A549 treated with GW870086 at 1 μM for 4 hours (cell line): ENCODE data around the gene DCLRE1B. TPM values are rescaled to one million over a fixed set of nuclear protein-coding genes. Genes with fewer than 3 reads are reported as not detected.

ENCODE experiments used
- total RNA-seq: library from RNA; stranded (reverse); fragments of 200-300 nt; extraction: Qiagen RNA extraction; gene quantifications from 5 replicates; pipeline ENCODE4 v1.2.3, GENCODE V29; 2022; ENCODE audit warnings: low read depth

The DCLRE1B gene
- 7.3 to 9.7 TPM (median 8.8 TPM) in 5 replicates for total RNA-seq

GRCh38 chr1:113904674-113905434 is at the start of gene DCLRE1B, which contains the start of gene AP4B1:
TSS of gene DCLRE1B (plus strand) at chr1:113905326. CDS start at chr1:113905587, 261 bp downstream.
TSS of gene AP4B1 (minus strand) at chr1:113904799. CDS start at chr1:113904717, 82 bp downstream.

GRCh38 chr1:113871597-113872113 is 33.5 kb upstream of the DCLRE1B start, which contains the start of gene PTPN22:
TSS of gene PTPN22 (minus strand) at chr1:113871712.

GRCh38 chr1:113887402-113888175 is 17.5 kb upstream of the DCLRE1B start, which contains the start of gene BCL2L15:
TSS of gene BCL2L15 (minus strand) at chr1:113887581. CDS start at chr1:113887375, 206 bp downstream.

GRCh38 chr1:113928941-113929749 is 24.0 kb downstream of the DCLRE1B start, which contains the start of gene HIPK1:
TSS of gene HIPK1 (plus strand) at chr1:113929324.

Other genes with a start within 250 kb of the DCLRE1B start
- gene PHTF1, start 145.8 kb upstream of the DCLRE1B start, total RNA-seq = 12.5 to 14.8 TPM (median 14.3 TPM) in 5 replicates
- gene RSBN1, start 92.8 kb upstream of the DCLRE1B start, total RNA-seq = 3.4 to 4.6 TPM (median 3.6 TPM) in 5 replicates
- gene PTPN22, start 33.6 kb upstream of the DCLRE1B start, total RNA-seq = not detected in 5 replicates
- 0.19 to 1.7 TPM (median 0.75 TPM) in 5 replicates for gene BCL2L15, start 17.7 kb upstream of the DCLRE1B start, total RNA-seq
- 7.4 to 11.3 TPM (median 8.5 TPM) in 5 replicates for gene AP4B1, start 527 bp upstream of the DCLRE1B start, total RNA-seq
- gene HIPK1, start 24.0 kb downstream of the DCLRE1B start, total RNA-seq = 12.2 to 18.9 TPM (median 15.4 TPM) in 5 replicates
- 3.4 to 5.4 TPM (median 4.0 TPM) in 5 replicates for gene OLFML3, start 74.1 kb downstream of the DCLRE1B start, total RNA-seq
- gene SYT6, start 248.5 kb downstream of the DCLRE1B start, total RNA-seq = 0.25 to 0.89 TPM (median 0.46 TPM) in 5 replicates